Heart left ventricle (tissue), 16 donors: ENCODE results near the gene MYOM1. TPM values are rescaled to one million over a fixed set of nuclear protein-coding genes. Genes with fewer than 3 reads are reported as not detected.

Source experiments
- ATAC-seq, 4 donors: fragments of 200-7000 bp; cut with Tn5 transposase; one replicate each; pipeline ENCODE4 v1.9.1; 2020 to 2022; ENCODE audit warnings: moderate library complexity in 4 of 4, mild to moderate bottlenecking in 3 of 4, moderate number of reproducible peaks in 1 of 4
- DNase-seq, 5 donors: peaks; one replicate each; pipeline ENCODE4 v3.0.0-alpha.2; 2020
- H3K27ac ChIP-seq, 12 donors: fragments of 200-600 bp; sonication (generic) in 4 of 12; one replicate each; pipeline versions ENCODE4 v1.5.0 to v1.8.0; 2016 to 2022; ENCODE audit warnings: mild to moderate bottlenecking in 2 of 12
- H3K27me3 ChIP-seq, 9 donors: fragments of 200-600 bp; sonication (generic) in 2 of 9; one replicate each; pipeline versions ENCODE4 v1.5.1 to v1.8.0; 2016 to 2022; ENCODE audit warnings: mild to moderate bottlenecking in 3 of 9
- H3K36me3 ChIP-seq, 9 donors: fragments of 200-600 bp; sonication (generic) in 2 of 9; one replicate each; pipeline versions ENCODE4 v1.5.0 to v1.8.0; 2018 to 2022; ENCODE audit warnings: mild to moderate bottlenecking in 2 of 9
- H3K4me1 ChIP-seq, 12 donors: fragments of 200-600 bp; sonication (generic) in 4 of 12; one replicate each; pipeline versions ENCODE4 v1.5.0 to v1.8.0; 2016 to 2022; ENCODE audit warnings: mild to moderate bottlenecking in 3 of 12
- H3K4me3 ChIP-seq, 12 donors: fragments of 200-600 bp; sonication (generic) in 4 of 12; one replicate each; pipeline versions ENCODE4 v1.5.0 to v1.8.0; 2017 to 2022; ENCODE audit warnings: mild to moderate bottlenecking in 9 of 12, moderate library complexity in 4 of 12
- H3K9me3 ChIP-seq, 12 donors: fragments of 200-600 bp; sonication (generic) in 4 of 12; one replicate each; pipeline versions ENCODE4 v1.5.0 to v1.8.0; 2016 to 2022; ENCODE audit warnings: mild to moderate bottlenecking in 1 of 12
- POLR2A ChIP-seq, 2 donors: fragments of 450-650 bp; IDR thresholded peaks; one replicate each; pipeline ENCODE4 v1.6.1; 2017; ENCODE audit warnings: antibody characterized with exemption in 2 of 2, mild to moderate bottlenecking in 2 of 2, moderate library complexity in 2 of 2
- WGBS, 4 donors: extraction: QIAGEN DNeasy Blood & Tissue Kit in 2 of 4; methylation state at CpG; one replicate each; pipeline versions ENCODE4 v1.1.5 to v1.1.7; 2013 to 2018; 5-methylcytosine and 5-hydroxymethylcytosine counted together
- intact Hi-C, 10 donors: fragments of 100-400 bp; cut with DNase I; formaldehyde crosslinking; loops; one replicate each; pipeline versions ENCODE4 v1.11.1 to v1.14.2; 2022
- polyA plus RNA-seq, 2 donors: library from polyadenylated mRNA; stranded (reverse); fragments of 200-250 nt; gene quantifications; one replicate each; pipeline ENCODE4 v1.2.3, GENCODE V29; 2013
- total RNA-seq, 9 donors: library from RNA; depleted of rRNA in 2 of 9; stranded (reverse); fragments of >200 nt in 2 of 9; fragmentation: NEBNext Ultra II Directional in 3 of 9; extraction: Animal tissue kit (Norgen Biotek cat#: 25700) in 3 of 9; gene quantifications; one replicate each; pipeline versions ENCODE4 v1.1.0 to v1.2.4, GENCODE V29; 2016 to 2023
- TF ChIP-seq, protein P1 (sequence below), 12 donors: fragments of 200-600 bp; sonication (generic) in 4 of 12; IDR thresholded peaks; one replicate each; pipeline versions ENCODE4 v1.5.0 to v1.8.0; 2018 to 2022; ENCODE audit warnings: antibody characterized with exemption in 12 of 12, mild to moderate bottlenecking in 5 of 12
- donor health status: ischemic (EF 13 %, LVEDD 7.1; RV severe dilation, severe dysfunction).
- donor health status: healthy with polysubstance abuse.
- donor health status: DM: no; HTN: yes; CAD: no.
- donor health status: DM: no; HTN: no; CAD: no.
- donor health status: ischemic (EF 25% LVEDD 6.9; RV normal size, moderate dysfunction).
- donor health status: ischemic (EF 25% LVEDD 5.7; RV mildly dilated, moderate dysfunction).
- donor health status: healthy.
- donor health status: DM: yes; HTN: yes; CAD: no.
- donor health status: ischemic (EF 35%, LVEDD 5.7; RV mildly dilated, moderate dysfunction).
- donor health status: nonischemic (EF 11% LVEDD 7.7; RV severe dilation, severe dysfunction).
- donor health status: DM: yes; HTN: yes; CAD: no.
- donor health status: PGD.
- donor health status: ischemic (EF 29% LVEDD 5.4; RV normal size, mild dysfunction).
- donor health status: nonischemic (EF 23%, LVEDD 6.1; RV moderate dilation, normal function).

Gene MYOM1
- total and polyA plus RNA-seq, 11 donors = 112 to 1,344 (median 801) TPM

DNA sequence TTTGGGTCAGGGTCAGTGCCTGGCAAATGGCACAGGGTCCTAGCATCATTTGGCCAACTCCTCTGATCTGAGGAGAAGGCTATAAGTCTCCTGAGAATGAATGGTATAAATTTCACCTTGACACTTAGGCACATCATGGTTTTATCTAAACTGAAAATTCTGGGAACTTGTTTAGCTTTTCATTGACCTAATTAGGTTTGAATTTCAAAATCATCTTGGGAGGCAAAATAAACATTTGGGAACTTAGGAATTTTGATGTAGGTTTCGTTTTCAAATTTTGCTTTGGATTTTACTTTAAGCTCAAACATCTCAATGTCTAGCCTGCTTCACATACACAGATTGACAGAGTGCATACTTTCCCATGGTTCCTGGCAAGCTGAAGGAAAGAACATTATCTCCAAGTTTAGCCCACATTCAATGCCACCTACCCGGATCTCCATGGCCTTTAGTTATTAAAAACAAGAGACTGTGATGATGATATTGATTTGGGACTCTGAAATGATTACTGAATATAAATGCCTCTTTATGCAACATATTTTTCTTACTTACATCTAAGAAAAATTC, 44.5 kb downstream of the MYOM1 start:
- Histone ChIP-seq H3K27me3 (no peaks in the 10 kb centered on the region), H3K9me3 (no peaks in the 10 kb centered on the region), H3K4me1 (peaks cover 0 to 29% (median 11%) of the 10 kb centered on the region in 12 donors), H3K36me3 (peaks cover 0 to 69% (median 25%) of the 10 kb centered on the region in 9 donors), H3K4me3 (no peak overlapping the region), H3K27ac (peak overlapping the region in 1 of 12 donors; percentile 4)
- TF ChIP-seq, protein P1, sequence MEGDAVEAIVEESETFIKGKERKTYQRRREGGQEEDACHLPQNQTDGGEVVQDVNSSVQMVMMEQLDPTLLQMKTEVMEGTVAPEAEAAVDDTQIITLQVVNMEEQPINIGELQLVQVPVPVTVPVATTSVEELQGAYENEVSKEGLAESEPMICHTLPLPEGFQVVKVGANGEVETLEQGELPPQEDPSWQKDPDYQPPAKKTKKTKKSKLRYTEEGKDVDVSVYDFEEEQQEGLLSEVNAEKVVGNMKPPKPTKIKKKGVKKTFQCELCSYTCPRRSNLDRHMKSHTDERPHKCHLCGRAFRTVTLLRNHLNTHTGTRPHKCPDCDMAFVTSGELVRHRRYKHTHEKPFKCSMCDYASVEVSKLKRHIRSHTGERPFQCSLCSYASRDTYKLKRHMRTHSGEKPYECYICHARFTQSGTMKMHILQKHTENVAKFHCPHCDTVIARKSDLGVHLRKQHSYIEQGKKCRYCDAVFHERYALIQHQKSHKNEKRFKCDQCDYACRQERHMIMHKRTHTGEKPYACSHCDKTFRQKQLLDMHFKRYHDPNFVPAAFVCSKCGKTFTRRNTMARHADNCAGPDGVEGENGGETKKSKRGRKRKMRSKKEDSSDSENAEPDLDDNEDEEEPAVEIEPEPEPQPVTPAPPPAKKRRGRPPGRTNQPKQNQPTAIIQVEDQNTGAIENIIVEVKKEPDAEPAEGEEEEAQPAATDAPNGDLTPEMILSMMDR (IDR thresholded peaks at IDR 0.05) = no peak
- no peak for TF ChIP-seq POLR2A (IDR thresholded peaks at IDR 0.05)
- intact Hi-C loops = loop anchor here in 1 of 10 donors (10.0 kb wide), 1 partner anchor 60 kb away; no protein-coding TSS in a partner anchor
- ATAC-seq (no peak), DNase-seq (no peak)
- WGBS, 4 donors = 48 to 61% (median 53%) methylated on average over 2 of the region's 2 CpGs

DNA sequence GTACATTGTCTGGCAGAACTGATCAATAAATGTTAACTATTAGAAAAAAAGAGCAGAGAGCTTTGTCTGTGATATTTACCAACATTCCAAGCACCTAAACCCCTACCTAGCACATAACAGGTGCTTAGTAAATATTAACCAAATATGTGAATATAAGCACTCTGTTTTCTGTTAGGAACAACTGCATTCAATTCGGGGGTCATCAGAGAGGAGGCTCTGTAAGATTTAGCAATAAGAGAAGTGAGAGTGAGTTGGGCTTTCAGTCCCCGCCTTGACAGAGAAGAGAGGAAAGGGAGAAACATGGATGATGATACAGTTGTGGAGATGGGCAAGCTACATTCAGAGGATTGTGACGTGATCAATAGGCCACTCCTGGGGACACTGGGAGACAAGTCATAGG, 47.7 kb downstream of the MYOM1 start:
- WGBS, 4 donors = 62 to 85% (median 69%) methylated on average over 3 of the region's 3 CpGs
- Histone ChIP-seq H3K4me3 (no peak overlapping the region), H3K9me3 (no peaks in the 10 kb centered on the region), H3K27ac (no peak overlapping the region), H3K36me3 (peaks cover 0 to 95% (median 39%) of the 10 kb centered on the region in 9 donors), H3K4me1 (peaks cover 0 to 9% (median 0%) of the 10 kb centered on the region in 12 donors), H3K27me3 (no peaks in the 10 kb centered on the region)
- intact Hi-C loops = loop anchor here in 1 of 10 donors (10.0 kb wide), 1 partner anchor 63 kb away; no protein-coding TSS in a partner anchor
- DNase-seq (no peak), ATAC-seq (no peak)
- TF ChIP-seq POLR2A (IDR thresholded peaks at IDR 0.05) = no peak
- TF ChIP-seq, protein P1 (IDR thresholded peaks at IDR 0.05) = no peak

DNA sequence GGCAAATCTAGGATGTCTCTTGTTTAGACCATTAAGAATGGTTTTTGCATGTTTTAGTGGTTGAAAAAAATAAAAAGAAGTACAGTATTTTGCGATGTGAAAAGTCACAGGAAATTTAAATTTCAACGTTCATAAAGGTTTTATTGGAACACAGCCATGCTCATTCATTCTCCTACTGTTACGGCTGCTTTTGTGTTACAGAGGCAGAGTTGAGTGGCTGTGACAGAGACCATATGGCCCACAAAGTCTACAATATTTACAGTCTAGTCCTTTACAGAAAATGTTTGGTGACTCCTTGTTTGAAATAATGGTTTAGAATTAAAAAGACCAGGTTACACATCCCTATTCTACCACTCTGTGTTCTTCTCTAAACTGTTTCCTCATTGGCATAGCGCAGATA, 48.1 kb downstream of the MYOM1 start:
- intact Hi-C loops = loop anchor here in 1 of 10 donors (10.0 kb wide), 1 partner anchor 63 kb away; no protein-coding TSS in a partner anchor
- Histone ChIP-seq H3K36me3 (peaks cover 0 to 97% (median 44%) of the 10 kb centered on the region in 9 donors), H3K9me3 (no peaks in the 10 kb centered on the region), H3K4me3 (no peak overlapping the region), H3K4me1 (peaks cover 0 to 9% (median 0%) of the 10 kb centered on the region in 12 donors), H3K27me3 (no peaks in the 10 kb centered on the region), H3K27ac (no peak overlapping the region)
- ATAC-seq (no peak), DNase-seq (no peak)
- TF ChIP-seq, protein P1 (IDR thresholded peaks at IDR 0.05) = no peak
- no peak for TF ChIP-seq POLR2A (IDR thresholded peaks at IDR 0.05)
- WGBS, 4 donors = 43 to 48% (median 43%) methylated on average over 4 of the region's 4 CpGs

DNA sequence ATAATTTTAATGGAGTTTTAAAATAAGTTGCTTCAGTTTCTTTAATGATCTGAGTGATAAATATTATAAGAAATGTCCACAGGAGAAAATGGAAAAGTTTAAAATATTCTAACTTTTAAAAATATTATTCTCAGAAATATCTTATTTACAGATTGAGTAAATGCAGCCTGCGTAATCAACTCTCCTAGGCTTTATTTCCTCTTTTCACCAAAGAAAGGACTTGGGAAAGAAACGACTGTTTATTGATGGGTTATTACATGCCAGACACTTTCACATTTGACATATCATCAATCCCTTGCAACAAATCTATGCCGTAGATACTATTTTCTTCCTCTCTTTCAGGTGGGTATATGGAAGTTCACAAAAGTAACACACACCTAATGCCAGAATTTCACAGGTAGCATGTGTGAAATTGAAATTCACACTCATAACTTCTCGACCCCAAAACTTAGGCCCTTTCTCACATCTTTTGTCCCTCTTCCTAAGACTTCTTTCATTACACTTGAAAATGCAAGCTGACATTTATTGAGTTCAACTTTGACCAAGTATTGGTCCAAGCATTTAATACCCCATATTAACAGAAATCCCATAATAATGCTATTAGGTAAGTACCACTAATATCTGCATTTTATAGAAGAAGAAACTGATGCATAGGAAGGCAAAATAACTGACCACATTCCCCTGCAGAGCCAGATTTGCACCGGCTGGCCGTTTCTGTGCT, 49.2 kb downstream of the MYOM1 start:
- TF ChIP-seq, protein P1 (IDR thresholded peaks at IDR 0.05) = no peak
- TF ChIP-seq POLR2A (IDR thresholded peaks at IDR 0.05) = no peak
- intact Hi-C loops = loop anchor here in 1 of 10 donors (10.0 kb wide), 1 partner anchor 64 kb away; no protein-coding TSS in a partner anchor
- Histone ChIP-seq H3K4me3 (no peak overlapping the region), H3K9me3 (no peaks in the 10 kb centered on the region), H3K4me1 (peaks cover 0 to 5% (median 0%) of the 10 kb centered on the region in 12 donors), H3K36me3 (peaks cover 0 to 97% (median 50%) of the 10 kb centered on the region in 9 donors), H3K27me3 (no peaks in the 10 kb centered on the region), H3K27ac (no peak overlapping the region)
- no peak for DNase-seq
- 73 to 78% (median 74%) methylated on average over 6 of the region's 6 CpGs for WGBS, 4 donors
- ATAC-seq = no peak
